Activated naive CD8-positive, alpha-beta T cell treated with anti-CD3 and anti-CD28 coated beads, Interleukin-2, amount 50 U/mL, for 16 hours (primary cell): ENCODE measurements around the gene NUP210L.

Experiments
- DNase-seq: peaks from one replicate; pipeline ENCODE4 v3.0.0-alpha.2; 2020; ENCODE audit warnings: low read depth, low spot score

Gene NUP210L

GRCh38 chr1:153963850-153964331 lies 191.0 kb downstream of the NUP210L start:
- DNase-seq: no peak

- DNase-seq: peak; percentile 85
Measured at GRCh38 chr1:153963030-153963849, 191.6 kb downstream of the NUP210L start, which contains the start of gene SLC39A1. TSS of gene SLC39A1 (minus strand) at chr1:153963537. CDS start at chr1:153962715, 822 bp downstream.

- no peak for DNase-seq
Measured at GRCh38 chr1:153962088-153963029, 192.5 kb downstream of the NUP210L start.

- no peak for DNase-seq
Measured at GRCh38 chr1:153961421-153961820, 193.5 kb downstream of the NUP210L start.

GRCh38 chr1:153960206-153960605 lies 194.7 kb downstream of the NUP210L start:
- no peak for DNase-seq

GRCh38 chr1:153959454-153959853 lies 195.4 kb downstream of the NUP210L start:
- DNase-seq: no peak

GRCh38 chr1:153958961-153959260 lies 196.0 kb downstream of the NUP210L start:
- no peak for DNase-seq

- peak; percentile 96 for DNase-seq
Measured at GRCh38 chr1:153958111-153958960, 196.5 kb downstream of the NUP210L start, which contains the start of gene CRTC2. TSS of gene CRTC2 (minus strand) at chr1:153958612. CDS start at chr1:153958497, 115 bp downstream.

GRCh38 chr1:153957744-153958110 lies 197.1 kb downstream of the NUP210L start:
- no peak for DNase-seq

- DNase-seq: no peak
Measured at GRCh38 chr1:153956997-153957715, 197.7 kb downstream of the NUP210L start.

GRCh38 chr1:153954826-153955225 lies 200.0 kb downstream of the NUP210L start:
- DNase-seq: no peak

- no peak for DNase-seq
Measured at GRCh38 chr1:153953859-153954365, 201.0 kb downstream of the NUP210L start.

GRCh38 chr1:153951801-153952200 lies 203.1 kb downstream of the NUP210L start:
- DNase-seq: no peak

GRCh38 chr1:153951183-153951582 lies 203.7 kb downstream of the NUP210L start:
- no peak for DNase-seq

- peak; percentile 56 for DNase-seq
Measured at GRCh38 chr1:153946622-153947241, 208.1 kb downstream of the NUP210L start, which contains the start of gene DENND4B. TSS of gene DENND4B (minus strand) at chr1:153946718. CDS start at chr1:153944374, 2,344 bp downstream.

- DNase-seq: peak; percentile 14
Measured at GRCh38 chr1:153945795-153946621, 208.9 kb downstream of the NUP210L start.

GRCh38 chr1:153945131-153945794 lies 209.6 kb downstream of the NUP210L start:
- peak; percentile 34 for DNase-seq

GRCh38 chr1:153944827-153945117 lies 210.1 kb downstream of the NUP210L start:
- DNase-seq: no peak
